HS-27A (cell line): ENCODE measurements around the gene NR4A3.
A peak's percentile ranks its signal among the peaks of the same experiment; 100 is the strongest.
"Not testable (repeated sequence)": the region's sequence is repeated elsewhere in the genome, so short reads cannot be mapped to it uniquely, and the experiment has no call there.

Experiments used
- DNase-seq: peaks from one replicate; pipeline ENCODE4 v3.0.0-alpha.2; 2012; ENCODE audit warnings: low read depth, missing footprints

NR4A3 gene

GRCh38 chr9:99834474-99834873, 12.8 kb downstream of the NR4A3 start:
- DNase-seq, result no peak

- DNase-seq, result no peak
These were observed 13.5 kb downstream of the NR4A3 start for GRCh38 chr9:99835142-99835541.

- DNase-seq, result no peak
These were observed 13.9 kb downstream of the NR4A3 start for GRCh38 chr9:99835581-99835980.

GRCh38 chr9:99840072-99840471, 18.4 kb downstream of the NR4A3 start:
- DNase-seq, result no peak

- no peak for DNase-seq
These were observed 23.4 kb downstream of the NR4A3 start for GRCh38 chr9:99845063-99845462.

- DNase-seq, result no peak
These were observed 26.8 kb downstream of the NR4A3 start for GRCh38 chr9:99848447-99848846.

- no peak for DNase-seq
These were observed 29.2 kb downstream of the NR4A3 start for GRCh38 chr9:99850736-99851499.

- DNase-seq, result no peak
These were observed 29.8 kb downstream of the NR4A3 start for GRCh38 chr9:99851500-99851822.

- no peak for DNase-seq
These were observed 30.9 kb downstream of the NR4A3 start for GRCh38 chr9:99852617-99853016.

GRCh38 chr9:99855467-99856176, 33.9 kb downstream of the NR4A3 start:
- DNase-seq, result no peak

- not testable (repeated sequence) for DNase-seq
These were observed 35.9 kb downstream of the NR4A3 start for GRCh38 chr9:99857576-99857975.

- DNase-seq, result no peak
These were observed 36.4 kb downstream of the NR4A3 start for GRCh38 chr9:99858087-99858486.

GRCh38 chr9:99859243-99859980, 37.7 kb downstream of the NR4A3 start:
- DNase-seq, result no peak

GRCh38 chr9:99860266-99860665, 38.6 kb downstream of the NR4A3 start:
- DNase-seq, result no peak

- no peak for DNase-seq
These were observed 42.3 kb downstream of the NR4A3 start for GRCh38 chr9:99863955-99864354.

GRCh38 chr9:99866398-99866797, 44.7 kb downstream of the NR4A3 start:
- DNase-seq, result no peak

- DNase-seq, result no peak
These were observed 45.9 kb downstream of the NR4A3 start for GRCh38 chr9:99867536-99867935.

GRCh38 chr9:99867968-99868367, 46.3 kb downstream of the NR4A3 start:
- no peak for DNase-seq

GRCh38 chr9:99868845-99869244, 47.2 kb downstream of the NR4A3 start:
- DNase-seq, result no peak

GRCh38 chr9:99870126-99870525, 48.4 kb downstream of the NR4A3 start:
- DNase-seq, result peak; percentile 8

- peak; percentile 20 for DNase-seq
These were observed 51.8 kb downstream of the NR4A3 start for GRCh38 chr9:99873531-99873930.

GRCh38 chr9:99873943-99874584, 52.4 kb downstream of the NR4A3 start:
- DNase-seq, result no peak

GRCh38 chr9:99876190-99876589, 54.5 kb downstream of the NR4A3 start:
- DNase-seq, result no peak
